Vagina (tissue), 2 donors: ENCODE measurements around the gene PODN. TPM values are rescaled to one million over a fixed set of nuclear protein-coding genes. Genes with fewer than 3 reads are reported as not detected.

Source experiments
- DNase-seq, 2 donors: peaks; one replicate each; pipeline ENCODE4 v3.0.0-alpha.2; 2017; ENCODE audit errors: extremely low spot score in 2 of 2
- H3K27ac ChIP-seq: fragments of 200-600 bp; sonication (generic); one replicate; pipeline ENCODE4 v1.5.1; 2019
- H3K27me3 ChIP-seq: fragments of 200-600 bp; sonication (generic); one replicate; pipeline ENCODE4 v1.5.1; 2019
- H3K36me3 ChIP-seq, 2 donors: fragments of 200-600 bp; sonication (generic); one replicate each; pipeline ENCODE4 v1.5.1; 2017 to 2019
- H3K4me1 ChIP-seq: fragments of 200-600 bp; sonication (generic); one replicate; pipeline ENCODE4 v1.5.1; 2019
- H3K4me3 ChIP-seq, 2 donors: fragments of 200-600 bp; sonication (generic); 1 replicate in 1 of 2; 2 replicates in 1 of 2; pipeline ENCODE4 v1.5.1; 2016 to 2019
- H3K9me3 ChIP-seq: fragments of 200-600 bp; sonication (generic); one replicate; pipeline ENCODE4 v1.5.1; 2019
- CTCF ChIP-seq, 3 experiments: fragments of 450-650 bp in 2 of 3; fragments of 200-600 bp in 1 of 3; sonication (generic) in 1 of 3; IDR thresholded peaks; one replicate each; pipeline ENCODE4 v1.5.1; 2017 to 2019; ENCODE audit warnings: antibody characterized with exemption in 3 of 3, mild to moderate bottlenecking in 2 of 3, moderate library complexity in 2 of 3
- POLR2A ChIP-seq, 2 donors: fragments of 450-650 bp; IDR thresholded peaks; one replicate each; pipeline ENCODE4 v1.6.1; 2017; ENCODE audit warnings: antibody characterized with exemption in 2 of 2, mild to moderate bottlenecking in 2 of 2, moderate library complexity in 2 of 2
- POLR2AphosphoS5 ChIP-seq, 2 donors: sonication (generic); formaldehyde crosslinking; IDR thresholded peaks; one replicate each; pipeline ENCODE4 v1.9.0; 2017; ENCODE audit warnings: antibody characterized with exemption in 2 of 2, mild to moderate bottlenecking in 2 of 2, low read depth in 1 of 2; ENCODE audit not compliant: insufficient read depth in 1 of 2
- intact Hi-C: fragments of 100-400 bp; cut with DNase I; formaldehyde crosslinking; loops from one replicate; pipeline ENCODE4 v1.15.1; 2023
- total RNA-seq: library from RNA; depleted of rRNA; stranded (reverse); fragments of >200 nt; gene quantifications from one replicate; pipeline ENCODE4 v1.2.3, GENCODE V29; 2016

The PODN gene
- total RNA-seq, 1 donor from 2014 or later = 207 TPM

DNA sequence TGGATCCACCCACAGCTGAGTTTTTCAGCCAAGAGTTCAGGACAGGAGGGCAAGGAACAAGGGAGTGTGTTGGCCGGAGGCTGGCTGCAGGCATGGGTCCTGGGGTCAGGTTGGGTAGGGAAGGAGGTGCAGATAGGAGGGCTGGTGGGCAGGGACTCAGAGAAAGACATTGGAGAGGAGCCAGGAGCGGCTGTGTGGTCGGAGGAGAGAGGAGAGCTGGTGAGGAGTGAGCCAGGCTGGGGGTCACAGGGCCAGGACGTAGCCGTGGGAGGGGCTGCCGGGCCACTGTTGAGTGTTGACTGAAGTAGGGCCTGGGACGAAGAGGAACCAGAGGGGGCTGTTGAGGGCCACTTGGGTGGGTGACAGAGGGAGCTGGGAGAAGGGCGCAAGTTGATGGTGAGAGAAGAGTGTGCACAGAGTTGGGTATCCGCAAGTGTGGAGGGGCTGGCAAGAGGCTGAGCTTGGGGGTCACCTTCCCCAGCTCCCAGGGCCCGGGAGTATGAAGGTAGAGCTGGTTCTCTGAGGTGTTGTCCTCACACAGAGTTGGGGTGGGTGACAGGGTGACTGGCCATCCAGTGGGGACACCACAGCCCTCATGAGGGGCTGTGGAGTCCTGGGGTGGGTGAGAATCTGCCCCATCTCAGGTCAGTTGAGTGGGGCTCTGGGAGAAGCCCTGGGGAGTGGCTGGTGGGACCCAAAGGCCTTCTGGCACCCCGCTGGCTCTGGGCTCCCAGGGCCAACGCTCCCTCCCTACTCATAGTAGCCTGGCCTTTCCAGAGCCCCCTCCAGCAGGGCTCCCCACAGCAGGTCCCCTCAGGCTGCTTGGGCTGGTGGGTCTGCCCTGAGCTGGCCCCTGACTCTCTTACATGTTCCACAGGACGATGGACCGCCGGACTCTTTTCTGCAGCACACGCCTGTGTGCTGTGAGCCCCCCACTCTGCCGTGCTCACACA, 21.9 kb downstream of the PODN start:
- intact Hi-C loops = no loop called here
- no peaks in the 10 kb centered on the region for H3K4me1 ChIP-seq
- H3K27me3 ChIP-seq = no peaks in the 10 kb centered on the region
- no peak for TF ChIP-seq CTCF (IDR thresholded peaks at IDR 0.05)
- no peak for TF ChIP-seq POLR2AphosphoS5 (IDR thresholded peaks at IDR 0.05; ENCODE audit: insufficient read depth in 1 of 2, low read depth in 1 of 2)
- TF ChIP-seq POLR2A (IDR thresholded peaks at IDR 0.05) = no peak
- H3K36me3 ChIP-seq = peaks cover 0 to 14% of the 10 kb centered on the region in 2 donors
- H3K4me3 ChIP-seq = no peak overlapping the region
- H3K27ac ChIP-seq = peak overlapping the region; percentile 13
- DNase-seq = no peak
- no peaks in the 10 kb centered on the region for H3K9me3 ChIP-seq

GRCh38 chr1:53084589-53084971, 22.6 kb downstream of the PODN start:
- Histone ChIP-seq H3K36me3 (peaks cover 0 to 14% of the 10 kb centered on the region in 2 donors), H3K4me1 (no peaks in the 10 kb centered on the region), H3K4me3 (no peak overlapping the region), H3K27ac (peak overlapping the region; percentile 13), H3K9me3 (no peaks in the 10 kb centered on the region), H3K27me3 (no peaks in the 10 kb centered on the region)
- intact Hi-C loops = no loop called here
- DNase-seq = no peak
- no peak for TF ChIP-seq POLR2A (IDR thresholded peaks at IDR 0.05)
- no peak for TF ChIP-seq CTCF (IDR thresholded peaks at IDR 0.05)
- TF ChIP-seq POLR2AphosphoS5 (IDR thresholded peaks at IDR 0.05; ENCODE audit: insufficient read depth in 1 of 2, low read depth in 1 of 2) = no peak

DNA sequence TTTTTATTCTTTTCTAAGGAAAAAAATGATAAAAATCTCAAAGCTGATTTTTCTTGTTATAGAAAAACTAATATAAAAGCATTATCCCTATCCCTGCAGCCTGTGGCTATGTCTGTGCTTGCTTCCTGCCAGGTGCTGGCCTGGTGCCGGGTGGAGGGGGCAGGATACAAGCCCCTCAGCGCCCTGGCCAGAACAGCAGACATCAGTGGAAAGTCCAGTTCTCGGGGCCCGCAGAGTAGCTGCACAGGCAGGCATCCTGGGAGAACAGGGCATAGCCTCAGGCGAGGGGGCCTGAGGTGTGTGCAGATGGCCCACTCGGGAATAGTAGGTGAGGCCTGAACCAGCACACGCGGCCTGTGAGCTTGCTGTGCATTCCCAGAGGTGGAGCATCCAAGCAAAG, 23.4 kb downstream of the PODN start:
- no peak for DNase-seq
- Histone ChIP-seq H3K4me3 (no peak overlapping the region), H3K9me3 (no peaks in the 10 kb centered on the region), H3K36me3 (peaks cover 0 to 14% of the 10 kb centered on the region in 2 donors), H3K27me3 (no peaks in the 10 kb centered on the region), H3K27ac (no peak overlapping the region), H3K4me1 (no peaks in the 10 kb centered on the region)
- TF ChIP-seq CTCF (IDR thresholded peaks at IDR 0.05) = no peak
- no peak for TF ChIP-seq POLR2AphosphoS5 (IDR thresholded peaks at IDR 0.05; ENCODE audit: insufficient read depth in 1 of 2, low read depth in 1 of 2)
- no peak for TF ChIP-seq POLR2A (IDR thresholded peaks at IDR 0.05)
- intact Hi-C loops = no loop called here

DNA sequence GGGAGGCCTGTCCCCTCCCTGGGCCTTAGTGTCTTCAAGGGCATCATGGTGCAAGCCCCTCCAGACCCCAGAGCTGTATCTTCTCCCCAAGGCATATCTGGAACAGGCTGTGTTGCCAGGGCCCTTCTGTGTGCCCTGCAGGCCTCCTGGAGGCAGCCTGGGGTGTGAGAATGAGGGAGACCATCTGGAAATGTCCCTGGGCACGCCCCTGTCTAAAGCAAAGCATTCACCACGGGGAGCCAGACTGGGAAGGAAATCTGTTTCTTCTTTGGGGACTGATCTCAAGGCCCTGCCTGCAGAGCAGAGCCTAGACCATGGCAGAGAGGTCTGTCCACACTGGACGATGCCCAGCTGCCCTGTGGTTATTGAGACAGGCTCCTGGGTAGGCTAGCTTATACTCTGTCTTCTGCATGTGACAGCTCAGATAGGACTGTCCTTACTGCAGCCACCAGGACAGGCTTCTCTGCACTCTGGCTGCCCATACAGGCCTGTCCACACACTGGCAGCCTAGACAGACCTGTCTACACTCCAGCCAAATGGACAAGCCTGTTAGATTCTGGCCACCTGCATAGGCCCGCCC, 24.6 kb downstream of the PODN start:
- no peak for DNase-seq
- no peaks in the 10 kb centered on the region for H3K9me3 ChIP-seq
- H3K27me3 ChIP-seq = no peaks in the 10 kb centered on the region
- H3K4me3 ChIP-seq = no peak overlapping the region
- no peak for TF ChIP-seq POLR2AphosphoS5 (IDR thresholded peaks at IDR 0.05; ENCODE audit: insufficient read depth in 1 of 2, low read depth in 1 of 2)
- no peak for TF ChIP-seq CTCF (IDR thresholded peaks at IDR 0.05)
- TF ChIP-seq POLR2A (IDR thresholded peaks at IDR 0.05) = no peak
- no peaks in the 10 kb centered on the region for H3K4me1 ChIP-seq
- no peak overlapping the region for H3K27ac ChIP-seq
- peaks cover 0 to 8% of the 10 kb centered on the region in 2 donors for H3K36me3 ChIP-seq
- intact Hi-C loops = no loop called here
